ENCODE results near the gene EIF4G3. TPM values are rescaled to one million over a fixed set of nuclear protein-coding genes. Genes with fewer than 3 reads are reported as not detected.

Gene EIF4G3
- polyA plus RNA-seq, 1 donor (not counting 4 experiments of a cell fraction or from before 2014, with no cell fraction given) = 44.6 TPM

GRCh38 chr1:20793236-20793635 is 383.5 kb downstream of the EIF4G3 start:
- Histone ChIP-seq H3K4me3 (ENCODE audit: control insufficient read depth in 2 of 3, extremely low read depth in 1 of 3, insufficient read depth in 2 of 3, low read depth in 1 of 3, low read length in 3 of 3) (no peak overlapping the region), H3K9me1 (ENCODE audit: control insufficient read depth, extremely low read depth, insufficient read depth, low read length) (no peaks in the 10 kb centered on the region), H3K9ac (ENCODE audit: control insufficient read depth, extremely low read depth, insufficient read depth, low read length) (no peak overlapping the region), H3K4me2 (ENCODE audit: control insufficient read depth, extremely low read depth, insufficient read depth, low read depth, low read length) (no peak overlapping the region), H3K36me3 (ENCODE audit: control insufficient read depth in 2 of 2, extremely low read depth in 1 of 2, insufficient read depth in 2 of 2, low read length in 2 of 2) (no peaks in the 10 kb centered on the region), H2AFZ (ENCODE audit: control insufficient read depth, low read length) (no peak overlapping the region), H3K9me3 (ENCODE audit: control insufficient read depth, low read depth, low read length) (no peaks in the 10 kb centered on the region), H4K20me1 (ENCODE audit: control insufficient read depth, extremely low read depth, insufficient read depth, low read length) (no peaks in the 10 kb centered on the region), H3K27ac (ENCODE audit: control insufficient read depth, insufficient read depth, low read length) (no peak overlapping the region), H3K4me1 (ENCODE audit: control insufficient read depth, extremely low read depth, insufficient read depth, low read length) (no peaks in the 10 kb centered on the region), H3K27me3 (ENCODE audit: control insufficient read depth, extremely low read depth, insufficient read depth, low read length) (no peaks in the 10 kb centered on the region), H3K79me2 (ENCODE audit: control insufficient read depth, insufficient read depth, low read length) (no peaks in the 10 kb centered on the region)
- dilution Hi-C loops (cut with MboI; ENCODE audit: extremely low pct_ligation_motif_present, low sequenced_read_pairs) = no loop called here
- no peak for TF ChIP-seq EZH2 (IDR thresholded peaks at IDR 0.05; ENCODE audit: low read length)
- no peak for TF ChIP-seq CTCF (optimal IDR thresholded peaks at IDR 0.05 in 1 of 3, IDR thresholded peaks at IDR 0.05 in 1 of 3, conservative IDR thresholded peaks at IDR 0.05 in 1 of 3; ENCODE audit: extremely low read depth in 1 of 3, insufficient read depth in 2 of 3, low read length in 3 of 3)
- no peak for FAIRE-seq
- no peak for DNase-seq (ENCODE audit: low read depth, low spot score)

- Histone ChIP-seq H3K27me3 (ENCODE audit: control insufficient read depth, extremely low read depth, insufficient read depth, low read length) (no peaks in the 10 kb centered on the region), H3K79me2 (ENCODE audit: control insufficient read depth, insufficient read depth, low read length) (no peaks in the 10 kb centered on the region), H3K9me1 (ENCODE audit: control insufficient read depth, extremely low read depth, insufficient read depth, low read length) (no peaks in the 10 kb centered on the region), H3K36me3 (ENCODE audit: control insufficient read depth in 2 of 2, extremely low read depth in 1 of 2, insufficient read depth in 2 of 2, low read length in 2 of 2) (no peaks in the 10 kb centered on the region), H3K27ac (ENCODE audit: control insufficient read depth, insufficient read depth, low read length) (no peak overlapping the region), H2AFZ (ENCODE audit: control insufficient read depth, low read length) (no peak overlapping the region), H3K9me3 (ENCODE audit: control insufficient read depth, low read depth, low read length) (no peaks in the 10 kb centered on the region), H4K20me1 (ENCODE audit: control insufficient read depth, extremely low read depth, insufficient read depth, low read length) (no peaks in the 10 kb centered on the region), H3K4me2 (ENCODE audit: control insufficient read depth, extremely low read depth, insufficient read depth, low read depth, low read length) (no peak overlapping the region), H3K4me1 (ENCODE audit: control insufficient read depth, extremely low read depth, insufficient read depth, low read length) (peaks cover 8% of the 10 kb centered on the region), H3K4me3 (ENCODE audit: control insufficient read depth in 2 of 3, extremely low read depth in 1 of 3, insufficient read depth in 2 of 3, low read depth in 1 of 3, low read length in 3 of 3) (no peak overlapping the region), H3K9ac (ENCODE audit: control insufficient read depth, extremely low read depth, insufficient read depth, low read length) (no peak overlapping the region)
- dilution Hi-C loops (cut with MboI; ENCODE audit: extremely low pct_ligation_motif_present, low sequenced_read_pairs) = no loop called here
- DNase-seq (ENCODE audit: low read depth, low spot score) (no peak), FAIRE-seq (no peak)
- no peak for TF ChIP-seq CTCF (optimal IDR thresholded peaks at IDR 0.05 in 1 of 3, IDR thresholded peaks at IDR 0.05 in 1 of 3, conservative IDR thresholded peaks at IDR 0.05 in 1 of 3; ENCODE audit: extremely low read depth in 1 of 3, insufficient read depth in 2 of 3, low read length in 3 of 3)
- no peak for TF ChIP-seq EZH2 (IDR thresholded peaks at IDR 0.05; ENCODE audit: low read length)
Observed at GRCh38 chr1:20792196-20792595, 384.5 kb downstream of the EIF4G3 start.
